NCI-H748 (cell line): ENCODE measurements around the gene INCA1.
"Not testable (repeated sequence)": the region's sequence is repeated elsewhere in the genome, so short reads cannot be mapped to it uniquely, and the experiment has no call there.

Source experiments
- DNase-seq: peaks from one replicate; lab custom pipeline; 2025; ENCODE audit not compliant: unreplicated experiment; lab: John Stamatoyannopoulos, UW

INCA1 gene

GRCh38 chr17:4997302-4998026 lies at the start of gene INCA1, which contains the start of gene KIF1C:
INCA1 (minus strand) TSS chr17:4997522; CDS start chr17:4994437, 3,085 bp downstream.
KIF1C (plus strand) TSS chr17:4997950; CDS start chr17:5000247, 2,297 bp downstream.
- peak; percentile 95 for DNase-seq

GRCh38 chr17:5045496-5045895 lies 48.2 kb upstream of the INCA1 start:
- DNase-seq: no peak

GRCh38 chr17:5044630-5045029 lies 47.3 kb upstream of the INCA1 start:
- no peak for DNase-seq

GRCh38 chr17:5043524-5043923 lies 46.2 kb upstream of the INCA1 start:
- no peak for DNase-seq

- no peak for DNase-seq
Measured at GRCh38 chr17:5042157-5043022, 45.1 kb upstream of the INCA1 start.

- peak; percentile 73 for DNase-seq
Measured at GRCh38 chr17:5035315-5035714, 38.0 kb upstream of the INCA1 start, which contains the start of gene SLC52A1. SLC52A1 (minus strand) TSS chr17:5035426; CDS start chr17:5034606, 820 bp downstream.

GRCh38 chr17:5034651-5035050 lies 37.3 kb upstream of the INCA1 start:
- no peak for DNase-seq

GRCh38 chr17:5034063-5034462 lies 36.7 kb upstream of the INCA1 start:
- no peak for DNase-seq

- DNase-seq: no peak
Measured at GRCh38 chr17:5033352-5034015, 36.2 kb upstream of the INCA1 start.

GRCh38 chr17:5032865-5033264 lies 35.5 kb upstream of the INCA1 start:
- DNase-seq: no peak

GRCh38 chr17:5031365-5032082 lies 34.2 kb upstream of the INCA1 start:
- DNase-seq: peak; percentile 84

GRCh38 chr17:5030168-5030567 lies 32.8 kb upstream of the INCA1 start:
- DNase-seq: not testable (repeated sequence)

- no peak for DNase-seq
Measured at GRCh38 chr17:5027916-5028315, 30.6 kb upstream of the INCA1 start.

GRCh38 chr17:5027299-5027698 lies 30.0 kb upstream of the INCA1 start:
- DNase-seq: no peak

- no peak for DNase-seq
Measured at GRCh38 chr17:5024604-5025003, 27.3 kb upstream of the INCA1 start.

GRCh38 chr17:5023588-5024147 lies 26.3 kb upstream of the INCA1 start:
- DNase-seq: no peak

GRCh38 chr17:5022171-5022711 lies 24.9 kb upstream of the INCA1 start:
- DNase-seq: no peak

GRCh38 chr17:5020502-5021023 lies 23.2 kb upstream of the INCA1 start:
- DNase-seq: no peak

- no peak for DNase-seq
Measured at GRCh38 chr17:5019475-5019956, 22.2 kb upstream of the INCA1 start.

GRCh38 chr17:5014357-5014756 lies 17.0 kb upstream of the INCA1 start:
- no peak for DNase-seq
